KMS-11 (cell line): ENCODE results near the gene ZDHHC8.
A peak's percentile ranks its signal among the peaks of the same experiment; 100 is the strongest.

Experiments used
- H2AFZ ChIP-seq: fragments of 200-600 bp; sonication (generic); 2 replicates; pipeline ENCODE4 v1.6.1; 2016; ENCODE audit warnings: antibody characterized with exemption, mixed run types, low read depth
- H3K27ac ChIP-seq: fragments of 200-600 bp; sonication (generic); 2 replicates; pipeline ENCODE4 v1.6.1; 2016; ENCODE audit warnings: mild to moderate bottlenecking, mixed run types
- H3K27me3 ChIP-seq: fragments of 200-600 bp; sonication (generic); 2 replicates; pipeline ENCODE4 v1.6.1; 2017; ENCODE audit warnings: mild to moderate bottlenecking, low read depth, mixed run types, moderate library complexity; ENCODE audit not compliant: insufficient read depth
- H3K36me3 ChIP-seq: fragments of 200-600 bp; sonication (generic); 2 replicates; pipeline ENCODE4 v1.6.1; 2017; ENCODE audit warnings: mild to moderate bottlenecking, mixed run types; ENCODE audit not compliant: insufficient read depth
- H3K4me1 ChIP-seq: fragments of 200-600 bp; sonication (generic); 2 replicates; pipeline ENCODE4 v1.6.1; 2016; ENCODE audit warnings: mild to moderate bottlenecking, low read depth, mixed run types; ENCODE audit not compliant: poor library complexity, severe bottlenecking
- H3K4me2 ChIP-seq: fragments of 200-600 bp; sonication (generic); 2 replicates; pipeline ENCODE4 v1.7.0; 2016; ENCODE audit warnings: mild to moderate bottlenecking, mixed run types
- H3K4me3 ChIP-seq: fragments of 200-600 bp; sonication (generic); IDR thresholded peaks from 2 replicates; pipeline ENCODE4 v1.6.1; 2017; ENCODE audit warnings: low read depth, low read length, mixed read lengths; ENCODE audit not compliant: insufficient read depth
- H3K79me2 ChIP-seq: fragments of 200-600 bp; sonication (generic); 2 replicates; pipeline ENCODE4 v1.6.1; 2016; ENCODE audit warnings: low read depth, mixed run types; ENCODE audit not compliant: insufficient read depth
- H3K9ac ChIP-seq: fragments of 200-600 bp; sonication (generic); 2 replicates; pipeline ENCODE4 v1.6.1; 2016; ENCODE audit warnings: mild to moderate bottlenecking, mixed run types
- H4K20me1 ChIP-seq: fragments of 200-600 bp; sonication (generic); 2 replicates; pipeline ENCODE4 v1.6.1; 2016; ENCODE audit warnings: mild to moderate bottlenecking, mixed run types; ENCODE audit not compliant: insufficient read depth
- TF ChIP-seq, protein P1 (sequence below): fragments of 200-600 bp; sonication (generic); conservative IDR thresholded peaks from 2 replicates; pipeline ENCODE4 v1.6.1; 2017; ENCODE audit warnings: low read depth, mild to moderate bottlenecking, antibody characterized with exemption, low read length, moderate library complexity, mixed read lengths

ZDHHC8 gene

DNA sequence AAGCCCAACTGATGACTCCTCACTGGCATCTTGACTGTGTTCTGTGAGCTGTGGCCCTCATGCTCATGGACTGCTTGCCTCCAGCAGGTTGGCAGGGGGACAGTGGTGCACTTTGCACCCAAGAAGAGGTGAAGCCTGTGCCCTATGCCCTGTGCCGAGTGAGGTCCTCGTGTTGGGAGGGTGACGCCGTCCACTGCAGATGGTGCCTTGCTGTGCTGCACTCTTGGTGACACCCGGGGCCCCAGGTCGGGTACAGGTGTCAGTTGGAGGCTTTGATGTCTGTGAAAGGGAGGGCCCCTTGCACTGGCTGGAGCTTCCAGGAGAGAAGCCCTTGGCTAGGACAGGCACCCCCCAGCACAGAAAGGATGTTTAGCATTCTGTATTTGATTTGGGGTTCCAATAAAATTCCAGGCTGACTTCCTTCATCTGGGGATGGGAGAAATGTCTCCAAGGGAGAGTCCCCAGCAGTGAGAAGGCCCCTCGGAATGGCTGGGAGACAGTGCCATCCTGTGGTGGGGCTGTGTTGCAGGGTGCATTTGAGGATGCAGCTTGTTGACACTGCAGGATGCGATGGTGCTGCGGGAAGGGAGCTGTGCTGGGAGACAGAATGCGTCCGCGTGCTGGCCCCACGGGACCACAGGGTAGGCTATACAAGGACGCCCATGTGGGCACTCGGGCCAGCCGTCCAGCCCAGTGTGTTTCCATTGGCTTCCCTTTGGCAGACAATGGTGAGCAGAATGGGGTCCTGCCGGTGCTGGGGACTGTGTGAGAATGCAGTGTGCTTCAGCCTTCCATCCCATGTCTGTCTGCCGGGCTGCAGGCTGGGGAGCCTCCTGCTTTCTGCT, 2.5 kb upstream of the ZDHHC8 start:
- H3K36me3 ChIP-seq, result no peaks in the 10 kb centered on the region; the same call in 1 of the 2 replicates
- TF ChIP-seq, protein P1, sequence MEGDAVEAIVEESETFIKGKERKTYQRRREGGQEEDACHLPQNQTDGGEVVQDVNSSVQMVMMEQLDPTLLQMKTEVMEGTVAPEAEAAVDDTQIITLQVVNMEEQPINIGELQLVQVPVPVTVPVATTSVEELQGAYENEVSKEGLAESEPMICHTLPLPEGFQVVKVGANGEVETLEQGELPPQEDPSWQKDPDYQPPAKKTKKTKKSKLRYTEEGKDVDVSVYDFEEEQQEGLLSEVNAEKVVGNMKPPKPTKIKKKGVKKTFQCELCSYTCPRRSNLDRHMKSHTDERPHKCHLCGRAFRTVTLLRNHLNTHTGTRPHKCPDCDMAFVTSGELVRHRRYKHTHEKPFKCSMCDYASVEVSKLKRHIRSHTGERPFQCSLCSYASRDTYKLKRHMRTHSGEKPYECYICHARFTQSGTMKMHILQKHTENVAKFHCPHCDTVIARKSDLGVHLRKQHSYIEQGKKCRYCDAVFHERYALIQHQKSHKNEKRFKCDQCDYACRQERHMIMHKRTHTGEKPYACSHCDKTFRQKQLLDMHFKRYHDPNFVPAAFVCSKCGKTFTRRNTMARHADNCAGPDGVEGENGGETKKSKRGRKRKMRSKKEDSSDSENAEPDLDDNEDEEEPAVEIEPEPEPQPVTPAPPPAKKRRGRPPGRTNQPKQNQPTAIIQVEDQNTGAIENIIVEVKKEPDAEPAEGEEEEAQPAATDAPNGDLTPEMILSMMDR, result peak; percentile 55

DNA sequence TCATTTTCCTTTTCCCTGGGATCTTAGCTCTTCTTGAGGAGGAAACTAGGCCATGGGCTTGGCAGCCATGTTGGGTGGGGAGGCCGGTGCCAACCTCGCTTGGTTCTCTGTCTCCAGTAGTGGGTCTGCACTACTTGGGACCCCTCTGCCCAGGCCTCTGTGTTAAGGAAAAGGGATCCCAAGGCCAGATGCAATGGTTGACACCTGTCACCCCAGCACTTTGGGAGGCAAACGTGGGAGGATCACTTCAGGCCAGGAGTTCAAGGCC, 1.9 kb upstream of the ZDHHC8 start:
- Histone ChIP-seq H3K4me3 (no peak overlapping the region), H3K79me2 (peaks cover 7% of the 10 kb centered on the region; the same call in 1 of the 2 replicates), H4K20me1 (peaks cover 8% of the 10 kb centered on the region; the same call in 1 of the 2 replicates), H3K27me3 (no peaks in the 10 kb centered on the region), H2AFZ (no peak overlapping the region), H3K4me1 (peaks cover 17% of the 10 kb centered on the region), H3K9ac (no peak overlapping the region), H3K36me3 (no peaks in the 10 kb centered on the region; the same call in 1 of the 2 replicates), H3K4me2 (no peak overlapping the region), H3K27ac (no peak overlapping the region)
- TF ChIP-seq, protein P1, result no peak

More for the DNA sequence above, 2.5 kb upstream of the ZDHHC8 start:
- H4K20me1 ChIP-seq, result peaks cover 8% of the 10 kb centered on the region; the same call in 1 of the 2 replicates
- H3K4me3 ChIP-seq, result no peak overlapping the region
- no peaks in the 10 kb centered on the region for H3K27me3 ChIP-seq
- no peak overlapping the region for H2AFZ ChIP-seq
- H3K9ac ChIP-seq, result no peak overlapping the region
- peaks cover 7% of the 10 kb centered on the region; the same call in 1 of the 2 replicates for H3K79me2 ChIP-seq
- H3K4me2 ChIP-seq, result no peak overlapping the region
- peaks cover 17% of the 10 kb centered on the region for H3K4me1 ChIP-seq
- no peak overlapping the region for H3K27ac ChIP-seq

DNA sequence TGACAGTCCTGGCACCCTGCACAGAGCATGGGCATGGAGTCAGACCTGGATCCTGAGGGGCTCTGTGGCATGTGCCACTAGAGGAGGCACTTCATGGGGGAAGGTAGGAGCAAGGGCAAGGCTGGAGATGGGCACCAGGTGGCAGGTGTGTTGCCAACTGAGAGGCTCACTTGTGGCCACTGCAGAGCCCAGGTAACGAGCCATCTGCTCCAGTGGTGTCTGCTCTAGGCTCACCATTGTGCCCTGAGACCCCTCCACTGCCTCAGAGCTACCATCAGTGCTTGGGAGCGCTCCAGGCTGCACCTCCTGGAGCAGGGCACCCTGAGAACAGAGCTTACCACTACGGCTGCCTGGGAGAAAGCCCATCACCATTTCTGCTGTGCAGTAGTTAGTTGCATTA, 1.3 kb upstream of the ZDHHC8 start:
- Histone ChIP-seq H3K4me1 (peaks cover 17% of the 10 kb centered on the region), H3K4me3 (no peak overlapping the region), H3K79me2 (peaks cover 7% of the 10 kb centered on the region; the same call in 1 of the 2 replicates), H2AFZ (no peak overlapping the region), H3K27me3 (no peaks in the 10 kb centered on the region), H3K27ac (no peak overlapping the region), H3K9ac (no peak overlapping the region), H3K4me2 (no peak overlapping the region; the same call in 1 of the 2 replicates), H4K20me1 (peaks cover 8% of the 10 kb centered on the region; the same call in 1 of the 2 replicates), H3K36me3 (no peaks in the 10 kb centered on the region; the same call in 1 of the 2 replicates)
- TF ChIP-seq, protein P1, result no peak

DNA sequence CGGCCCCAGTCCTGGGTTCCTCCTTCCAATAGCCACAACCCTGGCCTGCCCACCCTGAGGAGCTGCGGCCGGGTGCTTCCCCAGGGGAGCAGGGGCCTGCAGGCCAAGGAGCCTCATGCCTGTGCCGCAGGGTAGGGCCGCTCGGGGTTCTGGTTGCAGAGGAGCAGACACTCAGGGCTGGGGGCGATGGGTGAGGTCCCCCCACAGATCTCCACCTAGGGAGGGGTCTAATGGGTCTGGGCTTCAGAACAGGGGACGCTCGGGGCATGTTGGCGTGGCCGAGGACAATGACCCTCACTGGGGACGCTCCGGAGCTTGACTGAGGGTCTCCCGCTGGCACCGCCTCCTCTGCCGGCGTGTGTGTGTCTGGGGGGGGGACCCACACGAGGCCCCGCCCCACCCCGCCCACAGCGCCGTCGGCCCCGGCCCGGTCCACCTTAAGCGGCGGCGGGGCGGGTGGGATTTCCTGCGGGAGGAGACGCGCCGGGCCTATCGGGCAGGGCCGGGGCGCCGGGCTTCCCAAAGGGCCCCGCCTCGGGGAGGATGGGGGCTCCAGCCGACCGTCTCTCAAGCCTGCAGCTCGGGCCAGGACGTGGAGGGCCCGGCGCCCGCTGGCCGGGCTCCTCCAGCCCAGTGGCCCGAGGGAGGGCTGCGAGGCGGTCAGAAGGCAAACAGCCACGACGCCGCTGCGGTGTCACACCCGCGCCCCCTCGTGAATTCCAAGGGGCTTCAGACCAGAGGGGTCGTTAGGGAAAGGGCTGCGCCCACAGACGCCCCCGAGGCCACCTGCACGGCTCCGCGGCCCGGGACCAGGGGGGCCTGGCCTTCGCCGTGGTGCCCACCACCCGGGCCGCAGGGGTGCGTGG, 640 bp upstream of the ZDHHC8 start:
- H2AFZ ChIP-seq, result peak overlapping the region; percentile 59
- no peaks in the 10 kb centered on the region; the same call in 1 of the 2 replicates for H3K36me3 ChIP-seq
- H3K4me3 ChIP-seq, result no peak overlapping the region
- TF ChIP-seq, protein P1, result no peak
- H4K20me1 ChIP-seq, result peaks cover 8% of the 10 kb centered on the region; the same call in 1 of the 2 replicates
- peak overlapping the region; percentile 63 for H3K4me2 ChIP-seq
- peak overlapping the region; percentile 15; the same call in 1 of the 2 replicates for H3K9ac ChIP-seq
- no peak overlapping the region for H3K27ac ChIP-seq
- peaks cover 17% of the 10 kb centered on the region for H3K4me1 ChIP-seq
- H3K79me2 ChIP-seq, result peaks cover 7% of the 10 kb centered on the region; the same call in 1 of the 2 replicates
- H3K27me3 ChIP-seq, result no peaks in the 10 kb centered on the region
